NT2/D1 (cell line): ENCODE results near the gene RPUSD1.

Experiments used
- YY1 ChIP-seq: IDR thresholded peaks from 2 replicates; pipeline ENCODE4 v1.6.1; 2011; ENCODE audit not compliant: insufficient read length, insufficient read depth
- ZNF274 ChIP-seq: IDR thresholded peaks from 2 replicates; pipeline ENCODE4 v1.6.1; 2011; ENCODE audit warnings: mild to moderate bottlenecking, low read depth, low read length

DNA sequence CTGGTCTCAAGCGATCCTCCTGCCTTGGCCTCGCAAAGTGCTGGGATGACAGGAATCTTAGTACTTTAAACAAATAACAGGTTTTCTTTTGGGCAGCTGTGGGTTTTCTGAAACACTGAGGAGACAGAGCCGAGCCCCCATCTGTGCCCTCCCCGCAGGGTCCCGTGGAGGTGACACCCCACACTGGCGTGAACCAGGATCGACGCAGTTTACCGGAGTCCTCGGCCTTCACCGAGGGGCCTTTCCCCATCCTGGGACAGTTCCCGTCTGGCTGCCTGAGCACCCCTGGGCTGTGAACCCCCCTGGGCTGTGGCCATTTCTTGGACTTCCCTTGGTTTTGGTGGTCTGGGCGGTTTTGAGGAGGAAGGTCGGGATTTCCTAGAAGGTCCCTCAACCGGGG lies 27.7 kb upstream of the RPUSD1 start:
- no peak for TF ChIP-seq ZNF274
- no peak for TF ChIP-seq YY1
